Trophoblast cell (in vitro differentiated cells and primary cell): Measurements from ENCODE around the gene ICA1L.
A peak's percentile ranks its signal among the peaks of the same experiment; 100 is the strongest.

ENCODE experiments used
- DNase-seq, 2 donors: peaks; one replicate each; pipeline ENCODE4 v3.0.0-alpha.2; 2016
- H2AFZ ChIP-seq: 2 replicates; pipeline ENCODE4 v1.6.1; 2013; ENCODE audit warnings: low read length, moderate library complexity, mild to moderate bottlenecking; ENCODE audit not compliant: insufficient read depth, poor library complexity
- H2AK5ac ChIP-seq: 2 replicates; pipeline ENCODE4 v1.6.1; 2013; ENCODE audit warnings: mild to moderate bottlenecking, low read length
- H2BK120ac ChIP-seq: 2 replicates; pipeline ENCODE4 v1.6.1; 2013; ENCODE audit warnings: low read length, mild to moderate bottlenecking, moderate library complexity; ENCODE audit not compliant: insufficient read depth, poor library complexity
- H2BK12ac ChIP-seq: 2 replicates; pipeline ENCODE4 v1.6.1; 2013; ENCODE audit warnings: mild to moderate bottlenecking, low read length, moderate library complexity
- H2BK5ac ChIP-seq: 2 replicates; pipeline ENCODE4 v1.6.1; 2013; ENCODE audit warnings: low read length, low read depth, moderate library complexity, mild to moderate bottlenecking; ENCODE audit not compliant: poor library complexity
- H3K14ac ChIP-seq: 2 replicates; pipeline ENCODE4 v1.6.1; 2013; ENCODE audit warnings: mild to moderate bottlenecking, low read length
- H3K18ac ChIP-seq: 2 replicates; pipeline ENCODE4 v1.6.1; 2013; ENCODE audit warnings: mild to moderate bottlenecking, low read length
- H3K23ac ChIP-seq: 2 replicates; pipeline ENCODE4 v1.6.1; 2013; ENCODE audit warnings: low read length
- H3K27ac ChIP-seq: 2 replicates; pipeline ENCODE4 v1.5.1; 2013; ENCODE audit warnings: low read depth, mild to moderate bottlenecking, inconsistent platforms, low read length, moderate library complexity
- H3K27me3 ChIP-seq: 2 replicates; pipeline ENCODE4 v1.6.1; 2013; ENCODE audit warnings: inconsistent platforms, mild to moderate bottlenecking, low read length, moderate library complexity; ENCODE audit not compliant: insufficient read depth
- H3K36me3 ChIP-seq, 2 experiments: 1 replicate in 1 of 2; 2 replicates in 1 of 2; pipeline ENCODE4 v1.6.1; 2013; ENCODE audit warnings: low read length in 2 of 2, mild to moderate bottlenecking in 2 of 2, moderate library complexity in 1 of 2; ENCODE audit not compliant: insufficient read depth in 2 of 2, control insufficient read depth in 1 of 2
- H3K4ac ChIP-seq: 2 replicates; pipeline ENCODE4 v1.6.1; 2013; ENCODE audit warnings: low read depth, mild to moderate bottlenecking, low read length, moderate library complexity
- H3K4me1 ChIP-seq, 2 experiments: 1 replicate in 1 of 2; 2 replicates in 1 of 2; pipeline ENCODE4 v1.6.1; 2013; ENCODE audit warnings: low read length in 2 of 2, mild to moderate bottlenecking in 2 of 2, moderate library complexity in 1 of 2; ENCODE audit not compliant: insufficient read depth in 2 of 2, control insufficient read depth in 1 of 2
- H3K4me2 ChIP-seq: 2 replicates; pipeline ENCODE4 v1.6.1; 2013; ENCODE audit warnings: inconsistent platforms, mild to moderate bottlenecking, low read length, moderate library complexity
- H3K4me3 ChIP-seq: 2 replicates; pipeline ENCODE4 v1.5.1; 2013; ENCODE audit warnings: mild to moderate bottlenecking, low read depth, low read length, inconsistent platforms
- H3K79me1 ChIP-seq: one replicate; pipeline ENCODE4 v1.6.1; 2013; ENCODE audit warnings: low read length
- H3K79me2 ChIP-seq: 2 replicates; pipeline ENCODE4 v1.6.1; 2013; ENCODE audit warnings: low read length, mild to moderate bottlenecking; ENCODE audit not compliant: control insufficient read depth, insufficient read depth, poor library complexity
- H3K9ac ChIP-seq: 2 replicates; pipeline ENCODE4 v1.6.1; 2013; ENCODE audit warnings: mild to moderate bottlenecking, low read length
- H3K9me3 ChIP-seq: 2 replicates; pipeline ENCODE4 v1.6.1; 2013; ENCODE audit warnings: low read depth, mild to moderate bottlenecking, control low read depth, inconsistent platforms, low read length; ENCODE audit not compliant: insufficient read depth
- H4K12ac ChIP-seq: 2 replicates; pipeline ENCODE4 v1.6.1; 2013; ENCODE audit warnings: low read depth, mild to moderate bottlenecking, low read length, moderate library complexity
- H4K8ac ChIP-seq: 2 replicates; pipeline ENCODE4 v1.6.1; 2013; ENCODE audit warnings: low read depth, mild to moderate bottlenecking, low read length, moderate library complexity
- H4K91ac ChIP-seq: one replicate; pipeline ENCODE4 v1.6.1; 2013; ENCODE audit warnings: low read depth, mild to moderate bottlenecking, low read length, moderate library complexity
- WGBS: extraction: QIAGEN DNeasy Blood & Tissue Kit; methylation state at CpG from one replicate; pipeline ENCODE4 v1.1.7; 2013; ENCODE audit warnings: missing lambda C conversion rate; ENCODE audit not compliant: insufficient read length, insufficient coverage; ENCODE audit errors: extremely low coverage; 5-methylcytosine and 5-hydroxymethylcytosine counted together

Gene ICA1L

GRCh38 chr2:202764991-202765390, 106.6 kb downstream of the ICA1L start:
- H3K27me3 ChIP-seq: no peaks in the 10 kb centered on the region
- no peak overlapping the region for H3K18ac ChIP-seq
- no peak overlapping the region for H3K27ac ChIP-seq
- no peaks in the 10 kb centered on the region for H3K79me2 ChIP-seq
- no peaks in the 10 kb centered on the region for H3K79me1 ChIP-seq
- H2AFZ ChIP-seq: no peak overlapping the region
- peaks cover 0 to 2% of the 10 kb centered on the region in 2 experiments for H3K36me3 ChIP-seq
- no peak overlapping the region for H3K4me2 ChIP-seq
- peaks cover 4 to 5% of the 10 kb centered on the region in 2 experiments for H3K4me1 ChIP-seq
- no peak overlapping the region for H2AK5ac ChIP-seq
- no peak overlapping the region for H3K4ac ChIP-seq
- H3K23ac ChIP-seq: no peak overlapping the region
- H4K8ac ChIP-seq: no peak overlapping the region
- no peaks in the 10 kb centered on the region for H3K9me3 ChIP-seq
- no peak overlapping the region for H4K91ac ChIP-seq
- no peak overlapping the region for H3K4me3 ChIP-seq
- no peak overlapping the region for H2BK12ac ChIP-seq
- peak overlapping the region; percentile 40 for H2BK5ac ChIP-seq
- DNase-seq: no peak
- no peak overlapping the region for H3K14ac ChIP-seq
- WGBS: no CpG with 5 or more reads among the region's 3 CpGs
- no peak overlapping the region for H3K9ac ChIP-seq
- H4K12ac ChIP-seq: no peak overlapping the region
- peak overlapping the region; percentile 29 for H2BK120ac ChIP-seq

DNA sequence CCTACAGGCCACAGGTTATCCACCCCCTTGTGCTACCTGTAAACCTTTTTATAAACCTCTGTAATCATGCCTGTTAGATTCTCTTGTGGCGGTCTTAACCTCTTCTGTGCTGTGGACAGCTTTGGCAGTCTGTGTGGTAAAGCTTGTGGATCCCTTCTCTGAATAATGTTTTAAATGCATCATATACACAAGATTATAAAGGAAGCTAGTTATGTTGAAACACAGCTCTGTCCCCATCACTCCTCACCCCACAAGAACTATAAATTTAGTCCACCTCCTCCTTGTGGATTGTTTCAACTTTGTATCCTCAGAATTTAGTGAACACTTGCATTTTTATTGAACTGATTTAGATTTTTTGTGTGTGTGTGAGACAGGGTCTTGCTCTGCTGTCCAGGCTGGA, 107.7 kb downstream of the ICA1L start:
- Histone ChIP-seq H3K9me3 (no peaks in the 10 kb centered on the region), H2BK120ac (no peak overlapping the region), H3K36me3 (peaks cover 0 to 2% of the 10 kb centered on the region in 2 experiments), H3K14ac (no peak overlapping the region), H3K18ac (no peak overlapping the region), H4K91ac (no peak overlapping the region), H3K4ac (no peak overlapping the region), H3K4me1 (peaks cover 5 to 7% of the 10 kb centered on the region in 2 experiments), H3K4me2 (no peak overlapping the region), H2AK5ac (no peak overlapping the region), H3K79me1 (no peaks in the 10 kb centered on the region), H2BK12ac (no peak overlapping the region), H3K27ac (no peak overlapping the region), H3K23ac (no peak overlapping the region), H4K8ac (no peak overlapping the region), H3K4me3 (no peak overlapping the region), H3K9ac (no peak overlapping the region), H4K12ac (no peak overlapping the region), H3K27me3 (no peaks in the 10 kb centered on the region), H2AFZ (no peak overlapping the region), H2BK5ac (peak overlapping the region; percentile 40), H3K79me2 (no peaks in the 10 kb centered on the region)
- no CpG with 5 or more reads among the region's 1 CpG for WGBS
- no peak for DNase-seq

- no peak overlapping the region for H2AFZ ChIP-seq
- no CpG with 5 or more reads among the region's 4 CpGs for WGBS
- H3K79me1 ChIP-seq: no peaks in the 10 kb centered on the region
- H3K27ac ChIP-seq: no peak overlapping the region
- peaks cover 5 to 7% of the 10 kb centered on the region in 2 experiments for H3K4me1 ChIP-seq
- DNase-seq: no peak
- no peak overlapping the region for H4K12ac ChIP-seq
- H4K91ac ChIP-seq: no peak overlapping the region
- no peak overlapping the region for H4K8ac ChIP-seq
- H3K36me3 ChIP-seq: peaks cover 0 to 2% of the 10 kb centered on the region in 2 experiments
- H2BK12ac ChIP-seq: no peak overlapping the region
- H3K9ac ChIP-seq: no peak overlapping the region
- H3K79me2 ChIP-seq: no peaks in the 10 kb centered on the region
- H3K14ac ChIP-seq: no peak overlapping the region
- H3K23ac ChIP-seq: no peak overlapping the region
- H3K4ac ChIP-seq: no peak overlapping the region
- H2BK5ac ChIP-seq: no peak overlapping the region
- H3K4me3 ChIP-seq: no peak overlapping the region
- H2AK5ac ChIP-seq: no peak overlapping the region
- H3K18ac ChIP-seq: no peak overlapping the region
- no peaks in the 10 kb centered on the region for H3K9me3 ChIP-seq
- H3K27me3 ChIP-seq: no peaks in the 10 kb centered on the region
- H2BK120ac ChIP-seq: no peak overlapping the region
- H3K4me2 ChIP-seq: no peak overlapping the region
Observed at GRCh38 chr2:202762556-202762955, 109.0 kb downstream of the ICA1L start.

DNA sequence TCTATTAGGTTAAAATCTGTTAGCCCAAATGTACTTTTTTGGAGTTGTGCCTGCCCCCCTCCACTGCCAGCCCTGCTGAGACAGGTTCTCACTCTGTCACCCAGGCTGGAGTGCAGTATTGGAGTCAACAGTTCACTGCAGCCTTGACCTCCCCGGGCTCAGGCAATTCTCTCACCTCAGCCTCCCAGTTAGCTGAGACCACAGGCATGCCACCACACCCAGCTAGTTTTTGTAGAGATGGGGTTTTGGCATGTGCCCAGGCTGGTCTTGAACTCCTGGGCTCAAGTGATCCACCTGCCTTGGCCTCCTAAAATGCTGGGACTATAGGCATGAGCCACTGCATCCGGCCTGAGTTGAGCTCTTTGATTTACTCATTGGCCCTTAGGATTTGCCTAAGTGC, 110.7 kb downstream of the ICA1L start:
- WGBS: no CpG with 5 or more reads among the region's 2 CpGs
- Histone ChIP-seq H3K18ac (no peak overlapping the region), H2BK5ac (no peak overlapping the region), H4K8ac (no peak overlapping the region), H3K4me3 (no peak overlapping the region), H2BK120ac (no peak overlapping the region), H3K79me2 (no peaks in the 10 kb centered on the region), H2AFZ (no peak overlapping the region), H3K79me1 (no peaks in the 10 kb centered on the region), H3K14ac (no peak overlapping the region), H2BK12ac (no peak overlapping the region), H3K9me3 (no peaks in the 10 kb centered on the region), H2AK5ac (no peak overlapping the region), H3K4me1 (peaks cover 5 to 10% of the 10 kb centered on the region in 2 experiments), H3K36me3 (peaks cover 0 to 2% of the 10 kb centered on the region in 2 experiments), H3K23ac (no peak overlapping the region), H4K91ac (no peak overlapping the region), H3K4ac (no peak overlapping the region), H3K27me3 (no peaks in the 10 kb centered on the region), H3K4me2 (no peak overlapping the region), H3K27ac (no peak overlapping the region), H3K9ac (no peak overlapping the region), H4K12ac (no peak overlapping the region)
- DNase-seq: no peak
